Activated T-cell treated with anti-CD3 and anti-CD28 coated beads, Interleukin-2, amount 50 U/mL, for 72 hours (primary cell): ENCODE measurements around the gene ZNF614. TPM values are rescaled to one million over a fixed set of nuclear protein-coding genes. Genes with fewer than 3 reads are reported as not detected.
"Not testable (repeated sequence)": the region's sequence is repeated elsewhere in the genome, so short reads cannot be mapped to it uniquely, and the experiment has no call there.

Experiments used
- ATAC-seq, 2 donors: fragments of 150-1000 bp; cut with Tn5 transposase; replicated peaks in 1 of 2; 2 replicates each; pipeline ENCODE4 v1.10.0; 2021; ENCODE audit warnings: moderate library complexity in 2 of 2, mild to moderate bottlenecking in 1 of 2
- DNase-seq, 2 donors: peaks; one replicate each; pipeline ENCODE4 v3.0.0; 2021 to 2022; ENCODE audit warnings: mixed read lengths in 1 of 2
- H3K27ac Mint-ChIP-seq: one replicate; pipeline ENCODE4 v1.8.0; 2022; ENCODE audit warnings: mild to moderate bottlenecking, moderate library complexity, mixed read lengths
- H3K27me3 Mint-ChIP-seq: one replicate; pipeline ENCODE4 v1.8.0; 2022; ENCODE audit warnings: low read depth, mixed read lengths
- H3K36me3 Mint-ChIP-seq, 2 donors: one replicate each; pipeline ENCODE4 v1.8.0; 2022; ENCODE audit warnings: mixed read lengths in 2 of 2, mild to moderate bottlenecking in 1 of 2; ENCODE audit not compliant: insufficient read depth in 2 of 2
- H3K4me1 Mint-ChIP-seq: one replicate; pipeline ENCODE4 v1.8.0; 2022; ENCODE audit warnings: low read depth, mixed read lengths
- H3K4me3 Mint-ChIP-seq, 2 donors: one replicate each; pipeline ENCODE4 v1.8.0; 2022; ENCODE audit warnings: mild to moderate bottlenecking in 2 of 2, mixed read lengths in 2 of 2, moderate library complexity in 2 of 2
- H3K9me3 Mint-ChIP-seq, 2 donors: one replicate each; pipeline ENCODE4 v1.8.0; 2022; ENCODE audit warnings: mixed read lengths in 2 of 2
- total RNA-seq, 2 donors: library from RNA; stranded (reverse); gene quantifications; one replicate each; pipeline ENCODE4 v1.2.3, GENCODE V29; 2022

The ZNF614 gene
- total RNA-seq, 2 donors from 2014 or later = 11.5 TPM

DNA sequence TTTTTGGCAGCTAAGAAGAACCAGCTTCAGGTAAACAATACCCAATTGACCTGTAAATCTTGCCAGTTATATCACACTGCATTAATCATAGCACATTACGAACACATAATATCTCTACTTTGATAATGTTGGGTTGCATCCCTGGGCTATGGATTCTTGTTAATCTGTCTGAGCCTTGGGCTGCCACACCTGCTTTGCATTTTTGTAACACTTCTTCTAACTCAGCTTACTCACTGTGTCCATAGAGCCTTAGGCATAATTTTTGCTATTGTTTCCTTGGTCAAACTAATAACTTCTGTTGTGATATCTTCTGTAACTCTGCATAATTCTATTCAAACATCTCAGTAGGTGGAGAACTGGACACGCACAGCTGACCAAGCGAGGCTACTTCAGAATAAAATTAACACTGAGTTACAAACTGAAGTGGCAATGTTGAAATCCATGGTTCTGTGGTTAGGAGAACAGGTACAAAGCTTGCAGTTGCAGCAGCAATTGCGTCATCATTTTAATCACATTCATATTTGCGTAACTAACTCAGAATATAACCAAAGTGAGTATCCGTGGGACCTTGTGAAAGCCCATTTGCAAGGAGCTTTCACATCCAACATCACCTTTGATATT, 48.0 kb downstream of the ZNF614 start:
- DNase-seq (no peak), ATAC-seq (no peak)
- Mint-ChIP-seq H3K27ac (no peak overlapping the region), H3K4me1 (peaks cover 9% of the 10 kb centered on the region), H3K36me3 (peaks cover 50 to 65% of the 10 kb centered on the region in 2 donors), H3K9me3 (peaks cover 21 to 36% of the 10 kb centered on the region in 2 donors), H3K27me3 (no peaks in the 10 kb centered on the region), H3K4me3 (no peak overlapping the region)

- Mint-ChIP-seq H3K27ac (no peak overlapping the region), H3K4me3 (no peak overlapping the region), H3K4me1 (peaks cover 9% of the 10 kb centered on the region), H3K36me3 (peaks cover 56 to 71% of the 10 kb centered on the region in 2 donors), H3K27me3 (no peaks in the 10 kb centered on the region), H3K9me3 (peaks cover 23 to 42% of the 10 kb centered on the region in 2 donors)
- DNase-seq = no peak
- no peak for ATAC-seq
Measured at GRCh38 chr19:51978882-51979281, 49.3 kb downstream of the ZNF614 start.

DNA sequence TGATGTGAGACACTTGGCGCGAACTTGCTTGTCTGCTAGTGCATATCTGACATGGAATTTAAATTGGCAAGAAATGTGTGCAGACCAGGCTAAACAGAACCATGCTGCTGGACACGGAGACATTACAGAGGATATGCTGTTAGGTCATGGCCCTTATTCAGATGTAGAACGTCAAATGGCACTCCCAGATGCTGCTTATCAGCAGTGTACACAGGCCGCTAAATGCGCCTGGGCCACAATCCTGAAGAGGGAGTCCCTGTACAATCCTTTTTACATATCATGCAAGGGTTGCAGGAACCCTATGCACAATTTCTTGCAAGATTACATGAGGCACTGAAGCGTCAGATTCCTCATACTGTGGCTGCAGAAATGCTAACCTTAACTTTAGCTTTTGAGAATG, 50.8 kb downstream of the ZNF614 start:
- no peak for ATAC-seq
- Mint-ChIP-seq H3K36me3 (peaks cover 57 to 73% of the 10 kb centered on the region in 2 donors), H3K9me3 (peaks cover 18 to 42% of the 10 kb centered on the region in 2 donors)

DNA sequence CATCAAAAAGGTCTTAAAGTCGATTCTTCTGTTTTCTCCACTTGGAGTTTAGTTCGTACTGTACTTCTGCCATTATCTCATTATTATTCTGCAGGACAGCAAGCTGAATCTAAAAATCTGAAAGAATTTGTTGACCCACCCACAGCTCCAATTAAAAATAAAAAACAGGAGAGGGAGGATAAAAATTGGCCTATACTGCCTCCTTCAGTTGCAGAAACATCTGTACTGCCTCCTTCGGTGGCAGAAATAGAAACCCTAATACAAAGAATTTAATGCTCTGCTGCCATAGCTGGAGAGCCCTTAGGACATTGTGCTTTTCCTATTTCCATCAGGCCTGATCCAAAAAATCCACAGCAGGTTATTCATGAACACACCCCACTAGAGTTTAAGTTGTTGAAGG, 51.3 kb downstream of the ZNF614 start:
- Mint-ChIP-seq H3K27me3 (no peaks in the 10 kb centered on the region), H3K4me1 (peaks cover 9% of the 10 kb centered on the region), H3K27ac (no peak overlapping the region), H3K36me3 (peaks cover 58 to 78% of the 10 kb centered on the region in 2 donors), H3K4me3 (no peak overlapping the region), H3K9me3 (peaks cover 20 to 43% of the 10 kb centered on the region in 2 donors)
- no peak for ATAC-seq
- DNase-seq = no peak

More for the DNA sequence above, 50.8 kb downstream of the ZNF614 start:
- no peaks in the 10 kb centered on the region for H3K27me3 Mint-ChIP-seq
- no peak overlapping the region for H3K4me3 Mint-ChIP-seq
- peaks cover 9% of the 10 kb centered on the region for H3K4me1 Mint-ChIP-seq
- no peak for DNase-seq
- H3K27ac Mint-ChIP-seq = no peak overlapping the region

DNA sequence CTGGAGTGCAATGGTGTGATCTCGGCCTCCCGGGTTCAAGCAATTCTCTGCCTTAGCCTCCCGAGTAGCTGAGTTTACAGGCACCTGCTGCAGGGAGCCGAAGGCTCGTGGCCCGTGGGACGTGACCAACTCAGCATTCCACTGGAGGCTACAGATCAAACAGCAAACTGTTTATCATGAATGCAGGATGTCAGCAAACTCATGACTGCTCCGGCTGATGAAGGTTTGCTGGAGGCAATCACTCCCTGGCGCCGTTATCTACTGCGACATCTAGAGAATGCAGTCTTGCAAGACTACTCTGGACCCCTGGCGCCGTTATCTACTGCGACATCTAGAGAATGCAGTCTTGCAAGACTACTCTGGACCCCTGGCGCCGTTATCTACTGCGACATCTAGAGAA, 52.4 kb downstream of the ZNF614 start:
- Mint-ChIP-seq H3K9me3 (peaks cover 17 to 42% of the 10 kb centered on the region in 2 donors), H3K36me3 (peaks cover 58 to 81% of the 10 kb centered on the region in 2 donors)
- DNase-seq, H3K4me3 Mint-ChIP-seq, H3K27ac Mint-ChIP-seq, H3K4me1 Mint-ChIP-seq, ATAC-seq, H3K27me3 Mint-ChIP-seq: not testable (repeated sequence)

GRCh38 chr19:51971624-51972023, 56.6 kb downstream of the ZNF614 start:
- Mint-ChIP-seq H3K27ac (peak overlapping the region; percentile 45), H3K36me3 (peaks cover 53 to 80% of the 10 kb centered on the region in 2 donors), H3K9me3 (peaks cover 22 to 38% of the 10 kb centered on the region in 2 donors), H3K4me1 (no peaks in the 10 kb centered on the region), H3K4me3 (no peak overlapping the region), H3K27me3 (no peaks in the 10 kb centered on the region)
- ATAC-seq (no peak), DNase-seq (peak; percentile 20 to 23)

- DNase-seq (no peak), ATAC-seq (no peak)
- Mint-ChIP-seq H3K27ac (no peak overlapping the region), H3K9me3 (peaks cover 19 to 36% of the 10 kb centered on the region in 2 donors), H3K27me3 (no peaks in the 10 kb centered on the region), H3K4me3 (no peak overlapping the region), H3K36me3 (peaks cover 51 to 84% of the 10 kb centered on the region in 2 donors), H3K4me1 (no peaks in the 10 kb centered on the region)
Measured at GRCh38 chr19:51970718-51971117, 57.5 kb downstream of the ZNF614 start.

- DNase-seq = no peak
- H3K9me3 Mint-ChIP-seq = peaks cover 35 to 42% of the 10 kb centered on the region in 2 donors
- ATAC-seq = no peak
- no peaks in the 10 kb centered on the region for H3K27me3 Mint-ChIP-seq
- peaks cover 46 to 70% of the 10 kb centered on the region in 2 donors for H3K36me3 Mint-ChIP-seq
- no peak overlapping the region for H3K27ac Mint-ChIP-seq
- H3K4me1 Mint-ChIP-seq = no peaks in the 10 kb centered on the region
- no peak overlapping the region for H3K4me3 Mint-ChIP-seq
Measured at GRCh38 chr19:51965583-51965982, 62.6 kb downstream of the ZNF614 start.

Other genes starting within 250 kb of the ZNF614 start
- not detected for gene FPR3, start 233.2 kb downstream of the ZNF614 start, total RNA-seq
- gene ZNF577, start 140.4 kb downstream of the ZNF614 start, total RNA-seq = 10 to 100 TPM in 1 of 2 donors, 1 to 10 TPM in 1; 9.4 to 11.0 TPM
- gene ZNF649, start 123.4 kb downstream of the ZNF614 start, total RNA-seq = 10 to 100 TPM; 11.0 to 17.8 TPM
- gene ZNF613, start 100.9 kb downstream of the ZNF614 start, total RNA-seq = 1 to 10 TPM; 4.2 to 4.3 TPM
- gene ZNF350, start 41.5 kb downstream of the ZNF614 start, total RNA-seq = 10 to 100 TPM; 10.9 to 15.6 TPM
- gene ZNF615, start 20.2 kb downstream of the ZNF614 start, total RNA-seq = 10 to 100 TPM; 10.2 to 11.8 TPM
- 10 to 100 TPM; 13.1 to 14.3 TPM for gene ZNF432, start 20.5 kb upstream of the ZNF614 start, total RNA-seq
- gene ZNF841, start 67.4 kb upstream of the ZNF614 start, total RNA-seq = 10 to 100 TPM; 18.4 to 20.8 TPM
- 10 to 100 TPM; 10.4 to 12.1 TPM for gene ZNF616, start 111.6 kb upstream of the ZNF614 start, total RNA-seq
- 10 to 100 TPM; 15.3 to 18.2 TPM for gene ZNF836, start 143.2 kb upstream of the ZNF614 start, total RNA-seq
- gene PPP2R1A, start 161.7 kb upstream of the ZNF614 start, total RNA-seq = 100 to 1,000 TPM; 160 to 181 TPM
- 10 to 100 TPM; 32.1 to 33.5 TPM for gene ZNF766, start 241.2 kb upstream of the ZNF614 start, total RNA-seq